MM.1S (cell line): ENCODE measurements around the gene COL25A1.

Experiments
- DNase-seq: peaks from one replicate; pipeline ENCODE4 v3.0.0-alpha.2; 2015
- H2AFZ ChIP-seq: fragments of 300-600 bp; sonication (generic); 2 replicates; pipeline ENCODE4 v1.6.0; 2016; ENCODE audit warnings: antibody characterized with exemption, low read length
- H3F3A ChIP-seq: fragments of 300-600 bp; sonication (generic); 2 replicates; pipeline ENCODE4 v1.6.1; 2016; ENCODE audit warnings: mild to moderate bottlenecking, antibody characterized with exemption, low read length, moderate library complexity, mixed read lengths; ENCODE audit not compliant: insufficient read depth
- H3K27ac ChIP-seq: fragments of 300-600 bp; sonication (generic); 2 replicates; pipeline ENCODE4 v1.5.1; 2016; ENCODE audit warnings: mild to moderate bottlenecking, low read length
- H3K27me3 ChIP-seq: fragments of 300-600 bp; sonication (generic); replicated peaks from 2 replicates; pipeline ENCODE4 v1.6.0; 2016; ENCODE audit warnings: low read length; ENCODE audit not compliant: insufficient read depth
- H3K36me3 ChIP-seq: fragments of 300-600 bp; sonication (generic); replicated peaks from 2 replicates; pipeline ENCODE4 v1.6.1; 2016; ENCODE audit warnings: mild to moderate bottlenecking, low read length, mixed read lengths; ENCODE audit not compliant: insufficient read depth
- H3K4me1 ChIP-seq: fragments of 300-600 bp; sonication (generic); 2 replicates; pipeline ENCODE4 v1.6.1; 2016; ENCODE audit warnings: low read length, mixed read lengths
- H3K4me2 ChIP-seq: fragments of 300-600 bp; sonication (generic); 2 replicates; pipeline ENCODE4 v1.6.0; 2016; ENCODE audit warnings: low read depth, low read length
- H3K4me3 ChIP-seq: fragments of 300-600 bp; sonication (generic); 2 replicates; pipeline ENCODE4 v1.5.1; 2016; ENCODE audit warnings: low read length, mixed read lengths
- H3K79me2 ChIP-seq: fragments of 300-600 bp; sonication (generic); 2 replicates; pipeline ENCODE4 v1.6.1; 2016; ENCODE audit warnings: mixed run types, low read length, mixed read lengths
- H3K9ac ChIP-seq: fragments of 300-600 bp; sonication (generic); 2 replicates; pipeline ENCODE4 v1.6.1; 2016; ENCODE audit warnings: low read length, mixed read lengths
- H3K9me2 ChIP-seq: fragments of 300-600 bp; sonication (generic); replicated peaks from 2 replicates; pipeline ENCODE4 v1.6.1; 2016; ENCODE audit warnings: mild to moderate bottlenecking, low read length, mixed read lengths; ENCODE audit not compliant: insufficient read depth
- H3K9me3 ChIP-seq: fragments of 300-600 bp; sonication (generic); replicated peaks from 2 replicates; pipeline ENCODE4 v1.6.1; 2016; ENCODE audit warnings: mild to moderate bottlenecking, low read length, mixed read lengths; ENCODE audit not compliant: insufficient read depth
- H4K20me1 ChIP-seq: fragments of 300-600 bp; sonication (generic); 2 replicates; pipeline ENCODE4 v1.6.1; 2016; ENCODE audit warnings: mild to moderate bottlenecking, low read length, moderate library complexity, mixed read lengths; ENCODE audit not compliant: insufficient read depth
- EZH2 ChIP-seq: fragments of 300-600 bp; sonication (generic); optimal IDR thresholded peaks from 2 replicates; pipeline ENCODE3; 2017; ENCODE audit warnings: low read depth, mild to moderate bottlenecking, antibody characterized with exemption, low read length, mixed read lengths
- EZH2phosphoT487 ChIP-seq: fragments of 300-600 bp; sonication (generic); IDR thresholded peaks from 2 replicates; pipeline ENCODE4 v1.6.1; 2018; ENCODE audit warnings: antibody characterized with exemption, low read length
- TF ChIP-seq, protein P1 (sequence below): fragments of 300-600 bp; sonication (generic); IDR thresholded peaks from 2 replicates; pipeline ENCODE4 v1.5.1; 2016; ENCODE audit warnings: antibody characterized with exemption, low read length, mixed read lengths

The COL25A1 gene

DNA sequence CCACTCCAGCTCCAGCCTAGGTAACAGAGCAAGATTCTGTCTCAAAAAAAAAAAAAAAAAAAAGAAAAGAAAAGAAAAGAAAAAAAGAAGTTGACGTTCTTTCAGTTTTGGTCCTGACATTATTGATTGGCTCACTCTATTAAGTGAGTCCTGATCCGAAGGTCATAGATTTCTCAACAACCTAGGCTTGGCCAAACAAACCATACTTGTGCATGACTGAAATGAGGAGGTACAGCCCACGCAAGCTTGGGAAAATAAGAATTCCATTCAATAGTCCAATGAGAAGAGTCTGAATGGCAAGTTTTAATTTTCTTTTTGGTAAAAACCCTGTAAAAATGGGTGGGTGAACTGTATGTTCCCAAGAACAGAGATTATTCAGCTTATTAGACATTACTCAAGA is 536.4 kb downstream of the COL25A1 start:
- no peaks in the 10 kb centered on the region for H3K9me3 ChIP-seq
- H3F3A ChIP-seq = no peaks in the 10 kb centered on the region
- no peak overlapping the region for H3K9ac ChIP-seq
- H3K27me3 ChIP-seq = no peaks in the 10 kb centered on the region
- no peak overlapping the region for H3K4me2 ChIP-seq
- no peaks in the 10 kb centered on the region for H3K4me1 ChIP-seq
- DNase-seq = no peak
- H3K36me3 ChIP-seq = no peaks in the 10 kb centered on the region
- H2AFZ ChIP-seq = no peak overlapping the region
- H3K27ac ChIP-seq = no peak overlapping the region
- H3K79me2 ChIP-seq = no peaks in the 10 kb centered on the region
- H3K9me2 ChIP-seq = no peaks in the 10 kb centered on the region
- H3K4me3 ChIP-seq = no peak overlapping the region
- TF ChIP-seq EZH2 (no peak), EZH2phosphoT487 (no peak)
- TF ChIP-seq, protein P1, sequence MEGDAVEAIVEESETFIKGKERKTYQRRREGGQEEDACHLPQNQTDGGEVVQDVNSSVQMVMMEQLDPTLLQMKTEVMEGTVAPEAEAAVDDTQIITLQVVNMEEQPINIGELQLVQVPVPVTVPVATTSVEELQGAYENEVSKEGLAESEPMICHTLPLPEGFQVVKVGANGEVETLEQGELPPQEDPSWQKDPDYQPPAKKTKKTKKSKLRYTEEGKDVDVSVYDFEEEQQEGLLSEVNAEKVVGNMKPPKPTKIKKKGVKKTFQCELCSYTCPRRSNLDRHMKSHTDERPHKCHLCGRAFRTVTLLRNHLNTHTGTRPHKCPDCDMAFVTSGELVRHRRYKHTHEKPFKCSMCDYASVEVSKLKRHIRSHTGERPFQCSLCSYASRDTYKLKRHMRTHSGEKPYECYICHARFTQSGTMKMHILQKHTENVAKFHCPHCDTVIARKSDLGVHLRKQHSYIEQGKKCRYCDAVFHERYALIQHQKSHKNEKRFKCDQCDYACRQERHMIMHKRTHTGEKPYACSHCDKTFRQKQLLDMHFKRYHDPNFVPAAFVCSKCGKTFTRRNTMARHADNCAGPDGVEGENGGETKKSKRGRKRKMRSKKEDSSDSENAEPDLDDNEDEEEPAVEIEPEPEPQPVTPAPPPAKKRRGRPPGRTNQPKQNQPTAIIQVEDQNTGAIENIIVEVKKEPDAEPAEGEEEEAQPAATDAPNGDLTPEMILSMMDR = no peak
- H4K20me1 ChIP-seq = no peaks in the 10 kb centered on the region

DNA sequence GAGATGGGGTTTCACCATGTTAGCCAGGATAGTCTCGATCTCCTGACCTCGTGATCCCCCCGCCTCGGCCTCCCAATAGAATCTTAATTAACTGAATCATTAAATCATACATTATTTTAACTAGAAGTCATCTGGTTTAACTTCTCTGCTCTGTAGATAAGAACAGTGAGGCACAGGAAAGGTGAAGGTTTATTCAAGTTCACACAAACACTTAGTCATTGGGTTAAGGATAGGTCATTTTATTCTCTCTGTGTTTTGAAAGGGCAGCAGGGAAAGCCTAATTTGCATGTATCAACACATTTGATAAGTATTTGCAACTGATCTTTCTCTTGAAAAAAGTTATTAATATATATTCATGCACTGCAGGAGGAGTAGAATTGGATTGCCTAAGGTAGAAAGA is 538.5 kb downstream of the COL25A1 start:
- H2AFZ ChIP-seq = no peak overlapping the region
- no peaks in the 10 kb centered on the region for H3K36me3 ChIP-seq
- no peaks in the 10 kb centered on the region for H3K9me3 ChIP-seq
- no peaks in the 10 kb centered on the region for H3K4me1 ChIP-seq
- no peaks in the 10 kb centered on the region for H3K9me2 ChIP-seq
- H3K79me2 ChIP-seq = no peaks in the 10 kb centered on the region
- H3K4me3 ChIP-seq = no peak overlapping the region
- no peak overlapping the region for H3K27ac ChIP-seq
- no peaks in the 10 kb centered on the region for H3K27me3 ChIP-seq
- H3K4me2 ChIP-seq = no peak overlapping the region
- no peaks in the 10 kb centered on the region for H3F3A ChIP-seq
- no peak overlapping the region for H3K9ac ChIP-seq
- H4K20me1 ChIP-seq = no peaks in the 10 kb centered on the region
- DNase-seq = no peak
- TF ChIP-seq EZH2 (no peak), EZH2phosphoT487 (no peak)
- TF ChIP-seq, protein P1 = no peak

DNA sequence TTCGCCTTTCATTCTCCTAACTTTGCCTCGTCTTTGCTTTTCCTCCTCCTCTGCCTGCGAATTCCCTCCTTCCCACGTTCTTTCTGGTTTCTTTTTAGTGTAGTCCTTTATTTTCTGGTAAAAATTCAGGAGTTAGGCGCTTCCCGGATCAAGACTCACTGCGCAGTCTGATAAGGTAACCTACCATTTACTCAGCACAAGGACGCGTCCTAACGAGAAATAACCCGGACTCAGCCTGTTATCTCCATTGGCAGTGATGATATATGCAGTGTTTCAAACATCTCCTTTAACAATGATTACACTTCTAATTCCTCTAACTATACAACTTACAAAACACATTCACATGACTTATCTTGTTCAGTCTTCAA is 539.2 kb downstream of the COL25A1 start:
- Histone ChIP-seq H3K9me3 (no peaks in the 10 kb centered on the region), H4K20me1 (no peaks in the 10 kb centered on the region), H3F3A (no peaks in the 10 kb centered on the region), H3K36me3 (no peaks in the 10 kb centered on the region), H3K4me2 (peak overlapping the region; percentile 92), H3K9ac (no peak overlapping the region; the same call in 1 of the 2 replicates), H3K79me2 (no peaks in the 10 kb centered on the region), H3K27ac (no peak overlapping the region), H3K4me1 (no peaks in the 10 kb centered on the region), H2AFZ (peak overlapping the region; percentile 97), H3K4me3 (peak overlapping the region; percentile 91), H3K27me3 (no peaks in the 10 kb centered on the region), H3K9me2 (no peaks in the 10 kb centered on the region)
- no peak for DNase-seq
- TF ChIP-seq EZH2 = no peak
- TF ChIP-seq, protein P1 = no peak
